Aorta (tissue), 5 donors: ENCODE data around the gene C16orf54. TPM values are rescaled to one million over a fixed set of nuclear protein-coding genes. Genes with fewer than 3 reads are reported as not detected.
"Not testable (repeated sequence)": the region's sequence is repeated elsewhere in the genome, so short reads cannot be mapped to it uniquely, and the experiment has no call there.

ENCODE experiments used
- ATAC-seq: fragments of 200-7000 bp; cut with Tn5 transposase; one replicate; pipeline ENCODE4 v1.9.1; 2022; ENCODE audit warnings: moderate library complexity; ENCODE audit not compliant: low FRiP score
- DNase-seq, 2 donors: peaks; one replicate each; pipeline ENCODE4 v3.0.0-alpha.2; 2020
- H3K27ac ChIP-seq, 2 donors: one replicate each; pipeline ENCODE4 v1.5.1; 2013; ENCODE audit warnings: low read length in 2 of 2, mild to moderate bottlenecking in 2 of 2, moderate library complexity in 2 of 2, control low read depth in 1 of 2, inconsistent platforms in 1 of 2, low read depth in 1 of 2
- H3K27me3 ChIP-seq, 2 donors: one replicate each; pipeline ENCODE4 v1.6.1; 2013; ENCODE audit warnings: control low read depth in 1 of 2, low read length in 1 of 2, mild to moderate bottlenecking in 1 of 2, moderate library complexity in 1 of 2; ENCODE audit not compliant: insufficient read depth in 2 of 2, control insufficient read depth in 1 of 2
- H3K36me3 ChIP-seq, 2 donors: one replicate each; pipeline ENCODE4 v1.6.1; 2013; ENCODE audit warnings: control low read depth in 1 of 2, low read length in 1 of 2, mild to moderate bottlenecking in 1 of 2; ENCODE audit not compliant: insufficient read depth in 2 of 2, control insufficient read depth in 1 of 2
- H3K4me1 ChIP-seq, 2 donors: one replicate each; pipeline ENCODE4 v1.6.1; 2013; ENCODE audit warnings: low read length in 2 of 2, control low read depth in 1 of 2, mild to moderate bottlenecking in 1 of 2, moderate library complexity in 1 of 2; ENCODE audit not compliant: insufficient read depth in 2 of 2, control insufficient read depth in 1 of 2
- H3K4me3 ChIP-seq, 2 donors: one replicate each; pipeline ENCODE4 v1.5.1; 2013; ENCODE audit warnings: low read length in 2 of 2, control low read depth in 1 of 2, mild to moderate bottlenecking in 1 of 2
- H3K9me3 ChIP-seq: one replicate; pipeline ENCODE4 v1.6.1; 2013; ENCODE audit warnings: mild to moderate bottlenecking, low read length; ENCODE audit not compliant: control insufficient read depth
- WGBS, 2 donors: extraction: QIAGEN DNeasy Blood & Tissue Kit; methylation state at CpG; one replicate each; pipeline ENCODE4 v1.1.7; 2013; 5-methylcytosine and 5-hydroxymethylcytosine counted together
- intact Hi-C, 2 donors: fragments of 100-400 bp; cut with DNase I; formaldehyde crosslinking; loops; one replicate each; pipeline versions ENCODE4 v1.14.2 to v1.15.0; 2022
- polyA plus RNA-seq, 2 donors: library from polyadenylated mRNA; stranded (reverse); fragments of 200-250 nt; gene quantifications; one replicate each; pipeline ENCODE4 v1.2.3, GENCODE V29; 2013
- total RNA-seq, 2 donors: library from RNA; stranded (reverse); fragmentation: NEBNext Ultra II Directional; extraction: Animal tissue kit (Norgen Biotek cat#: 25700); gene quantifications; one replicate each; pipeline ENCODE4 v1.2.1, GENCODE V29; 2021
- donor health status: healthy with polysubstance abuse.
- donor health status: Bipolar disorder and iron deficiency.
- donor health status: DM: no; HTN: no; CAD: no.
- donor health status: DM: no; HTN: no; CAD: no.
- donor health status: DM: yes; HTN: yes; CAD: no.

C16orf54 gene
- total and polyA plus RNA-seq, 4 donors, result 0.28 to 3.1 (median 1.9) TPM

DNA sequence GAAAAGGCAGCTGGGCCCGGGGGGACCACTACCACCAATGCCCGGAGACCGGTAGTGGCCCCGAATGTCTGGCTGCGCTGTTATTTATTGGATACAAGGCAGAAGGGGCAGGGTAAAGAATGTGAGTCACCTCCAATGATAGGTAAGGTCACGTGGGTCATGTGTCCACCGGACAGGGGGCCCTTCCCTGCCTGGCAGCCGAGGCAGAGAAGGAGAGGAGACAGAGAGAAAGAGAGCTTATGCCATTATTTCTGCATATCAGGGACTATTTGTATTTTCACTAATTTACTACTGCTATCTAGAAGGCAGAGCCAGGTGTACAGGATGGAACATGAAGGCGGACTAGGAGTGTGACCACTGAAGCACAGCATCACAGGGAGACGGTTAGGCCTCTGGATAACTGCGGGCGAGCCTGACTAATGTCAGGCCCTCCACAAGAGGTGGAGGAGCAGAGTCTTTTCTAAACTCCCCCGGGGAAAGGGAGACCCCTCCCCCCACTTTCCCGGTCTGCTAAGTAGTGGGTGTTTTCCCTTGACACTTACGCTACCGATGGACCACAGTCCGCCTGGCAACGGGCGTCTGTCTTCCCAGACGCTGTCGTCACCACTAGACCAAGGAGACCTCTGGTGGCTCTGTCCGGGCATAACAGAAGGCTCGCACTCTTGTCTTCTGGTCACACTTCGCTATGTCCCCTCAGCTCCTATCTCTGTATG is 24.5 kb downstream of the C16orf54 start:
- H3K4me1 ChIP-seq, ATAC-seq, H3K4me3 ChIP-seq, H3K36me3 ChIP-seq, intact Hi-C loops, H3K27ac ChIP-seq, H3K9me3 ChIP-seq, H3K27me3 ChIP-seq: not testable (repeated sequence)
- WGBS, 2 donors, result 38 to 41% methylated on average over 22 to 24 of the region's 24 CpGs
- DNase-seq, result peak; percentile 84 to 88

DNA sequence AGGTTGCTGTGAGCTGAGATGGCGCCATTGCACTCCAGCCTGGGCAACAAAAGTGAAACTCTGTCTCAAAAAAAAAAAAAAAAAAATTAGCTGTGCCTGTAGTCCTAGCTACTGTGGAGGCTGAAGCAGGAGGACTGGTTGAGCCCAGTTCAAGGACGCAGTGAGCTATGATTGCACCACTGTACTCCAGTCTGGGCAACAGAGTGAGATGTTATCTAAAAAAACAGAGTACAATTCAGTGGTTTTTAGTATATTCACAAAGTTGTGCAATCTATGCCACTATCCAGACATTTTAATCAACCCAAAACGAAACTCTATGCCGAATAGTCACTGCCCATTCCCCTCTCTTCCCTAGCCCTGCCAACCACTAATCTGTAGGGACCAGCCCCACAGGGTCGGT is 25.1 kb downstream of the C16orf54 start:
- Histone ChIP-seq H3K36me3 (no peaks in the 10 kb centered on the region), H3K27ac (no peak overlapping the region), H3K4me3 (no peak overlapping the region), H3K27me3 (no peaks in the 10 kb centered on the region), H3K4me1 (no peaks in the 10 kb centered on the region), H3K9me3 (no peaks in the 10 kb centered on the region)
- no peak for ATAC-seq
- peak in 1 of 2 donors; percentile 3 for DNase-seq
- intact Hi-C loops, result no loop called here
- 83 to 88% methylated on average over 5 of the region's 5 CpGs for WGBS, 2 donors

DNA sequence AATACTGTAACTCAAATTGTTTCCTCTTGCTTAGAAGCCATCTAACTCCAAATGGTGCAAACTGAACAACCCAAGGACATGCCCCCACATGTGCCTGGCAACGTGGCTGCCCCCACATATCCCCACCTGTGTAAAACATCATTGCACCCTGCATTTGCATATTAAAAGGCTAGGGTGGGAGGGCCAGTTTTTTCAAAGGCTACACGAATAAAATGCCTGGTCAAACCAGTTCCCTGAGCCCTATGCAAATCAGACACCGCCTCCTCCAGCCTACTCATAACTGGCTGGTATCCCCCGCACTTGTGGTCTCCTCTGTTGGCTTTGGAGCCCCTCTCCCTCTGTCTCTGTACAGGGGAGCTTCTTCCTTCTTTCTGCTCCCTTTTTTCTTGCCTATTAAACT is 26.7 kb downstream of the C16orf54 start:
- ATAC-seq (no peak), DNase-seq (peak; percentile 16 to 41)
- Histone ChIP-seq H3K27me3 (no peaks in the 10 kb centered on the region), H3K27ac (no peak overlapping the region), H3K4me1 (no peaks in the 10 kb centered on the region), H3K9me3 (no peaks in the 10 kb centered on the region), H3K4me3 (no peak overlapping the region), H3K36me3 (no peaks in the 10 kb centered on the region)
- intact Hi-C loops, result no loop called here
- WGBS, 2 donors, result 32 to 46% methylated on average over 4 of the region's 4 CpGs

DNA sequence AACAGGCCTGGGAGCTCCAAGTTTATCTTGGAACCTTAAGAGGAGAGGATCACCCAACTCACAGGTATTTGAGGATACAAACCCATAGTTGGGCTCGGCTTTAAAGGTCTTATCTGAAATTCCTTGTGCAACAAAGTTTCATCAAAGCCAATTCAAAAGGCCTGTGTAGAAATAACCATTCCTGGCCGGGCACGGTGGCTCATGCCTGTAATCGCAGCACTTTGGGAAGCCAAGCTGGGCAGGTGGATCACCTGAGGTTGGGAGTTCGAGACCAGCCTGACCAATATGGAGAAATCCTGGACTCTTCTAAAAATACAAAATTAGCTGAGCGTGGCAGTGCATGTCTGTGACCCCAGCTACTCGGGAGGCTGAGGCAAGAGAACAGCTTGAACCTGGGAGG is 28.7 kb downstream of the C16orf54 start:
- intact Hi-C loops, result no loop called here
- WGBS, 2 donors, result 87% methylated on average over 7 of the region's 7 CpGs
- peak; percentile 6 to 27 for DNase-seq
- Histone ChIP-seq H3K4me3 (no peak overlapping the region), H3K27ac (no peak overlapping the region), H3K36me3 (no peaks in the 10 kb centered on the region), H3K9me3 (no peaks in the 10 kb centered on the region), H3K27me3 (no peaks in the 10 kb centered on the region), H3K4me1 (no peaks in the 10 kb centered on the region)
- no peak for ATAC-seq

DNA sequence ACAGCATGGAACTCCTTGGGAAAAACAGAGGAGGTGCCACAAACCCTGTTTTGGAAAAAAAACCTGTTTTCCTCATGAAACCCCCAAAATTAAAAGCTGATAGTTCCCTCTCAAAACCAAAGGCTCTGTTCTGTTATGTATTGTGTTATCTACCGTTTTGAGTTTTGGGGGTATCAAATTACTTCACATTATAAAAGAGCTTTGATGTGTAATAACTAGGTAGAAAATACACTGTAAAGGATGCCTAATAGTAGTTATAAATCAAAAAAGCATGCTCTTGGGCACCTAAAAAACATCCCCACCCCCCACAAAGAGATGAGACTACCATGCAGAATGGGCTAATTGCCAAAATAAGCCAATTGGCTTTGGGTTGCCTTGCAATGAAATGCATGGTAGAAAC is 30.8 kb downstream of the C16orf54 start:
- Histone ChIP-seq H3K27ac (no peak overlapping the region), H3K4me3 (no peak overlapping the region), H3K27me3 (no peaks in the 10 kb centered on the region), H3K4me1 (no peaks in the 10 kb centered on the region), H3K9me3 (no peaks in the 10 kb centered on the region), H3K36me3 (no peaks in the 10 kb centered on the region)
- DNase-seq (no peak), ATAC-seq (no peak)
- intact Hi-C loops, result no loop called here
- WGBS, 2 donors, result 16 to 17% methylated on average over 1 of the region's 1 CpG

DNA sequence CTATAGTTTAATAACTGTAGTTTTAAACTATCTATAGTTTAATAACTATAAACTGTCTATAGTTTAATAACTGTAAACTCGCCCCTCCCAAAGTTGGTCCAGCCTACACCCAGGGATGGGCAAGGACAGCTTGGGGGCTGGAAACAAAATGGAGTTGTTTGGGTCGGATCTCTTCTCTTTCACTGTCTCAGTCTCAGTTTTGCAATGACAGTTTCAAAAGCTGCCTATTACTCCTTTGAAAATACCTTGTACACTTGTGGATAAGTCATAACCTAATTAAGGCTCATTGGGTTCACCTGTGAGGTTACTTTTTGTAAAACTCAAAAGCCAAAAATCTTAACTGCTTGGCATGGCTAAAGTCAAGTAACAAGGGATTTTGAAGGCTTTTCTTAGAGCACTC is 31.4 kb downstream of the C16orf54 start:
- no peak overlapping the region for H3K4me3 ChIP-seq
- no peaks in the 10 kb centered on the region for H3K27me3 ChIP-seq
- intact Hi-C loops, result no loop called here
- WGBS, 2 donors, result 89 to 92% methylated on average over 2 of the region's 2 CpGs
- no peak for ATAC-seq
- no peaks in the 10 kb centered on the region for H3K9me3 ChIP-seq
- H3K4me1 ChIP-seq, result no peaks in the 10 kb centered on the region
- DNase-seq, result peak in 1 of 2 donors; percentile 8
- H3K27ac ChIP-seq, result no peak overlapping the region
- no peaks in the 10 kb centered on the region for H3K36me3 ChIP-seq

DNA sequence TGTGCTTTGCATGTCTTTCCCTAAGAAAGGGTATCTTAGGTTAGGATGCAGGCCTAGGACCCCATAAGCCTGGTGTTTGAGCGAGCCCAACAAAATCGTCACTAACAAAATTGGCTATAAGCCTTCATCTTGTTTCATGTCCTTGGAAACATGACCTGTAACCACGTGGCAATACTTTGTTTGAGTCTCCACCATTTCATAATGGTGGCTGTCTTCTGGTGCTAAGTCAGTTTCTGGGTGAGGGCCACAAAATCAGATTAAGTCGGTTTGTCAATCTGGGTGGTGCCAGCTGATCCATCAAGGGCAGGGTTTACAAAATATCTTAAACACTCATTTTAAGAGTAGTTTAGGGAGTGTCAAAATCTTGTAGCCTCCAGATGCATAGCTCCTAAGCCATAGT is 33.0 kb downstream of the C16orf54 start:
- ATAC-seq, result no peak
- no peak for DNase-seq
- WGBS, 2 donors, result 65 to 79% methylated on average over 4 of the region's 4 CpGs
- Histone ChIP-seq H3K36me3 (no peaks in the 10 kb centered on the region), H3K27me3 (no peaks in the 10 kb centered on the region), H3K9me3 (no peaks in the 10 kb centered on the region), H3K4me1 (no peaks in the 10 kb centered on the region), H3K27ac (no peak overlapping the region), H3K4me3 (no peak overlapping the region)
- intact Hi-C loops, result no loop called here

DNA sequence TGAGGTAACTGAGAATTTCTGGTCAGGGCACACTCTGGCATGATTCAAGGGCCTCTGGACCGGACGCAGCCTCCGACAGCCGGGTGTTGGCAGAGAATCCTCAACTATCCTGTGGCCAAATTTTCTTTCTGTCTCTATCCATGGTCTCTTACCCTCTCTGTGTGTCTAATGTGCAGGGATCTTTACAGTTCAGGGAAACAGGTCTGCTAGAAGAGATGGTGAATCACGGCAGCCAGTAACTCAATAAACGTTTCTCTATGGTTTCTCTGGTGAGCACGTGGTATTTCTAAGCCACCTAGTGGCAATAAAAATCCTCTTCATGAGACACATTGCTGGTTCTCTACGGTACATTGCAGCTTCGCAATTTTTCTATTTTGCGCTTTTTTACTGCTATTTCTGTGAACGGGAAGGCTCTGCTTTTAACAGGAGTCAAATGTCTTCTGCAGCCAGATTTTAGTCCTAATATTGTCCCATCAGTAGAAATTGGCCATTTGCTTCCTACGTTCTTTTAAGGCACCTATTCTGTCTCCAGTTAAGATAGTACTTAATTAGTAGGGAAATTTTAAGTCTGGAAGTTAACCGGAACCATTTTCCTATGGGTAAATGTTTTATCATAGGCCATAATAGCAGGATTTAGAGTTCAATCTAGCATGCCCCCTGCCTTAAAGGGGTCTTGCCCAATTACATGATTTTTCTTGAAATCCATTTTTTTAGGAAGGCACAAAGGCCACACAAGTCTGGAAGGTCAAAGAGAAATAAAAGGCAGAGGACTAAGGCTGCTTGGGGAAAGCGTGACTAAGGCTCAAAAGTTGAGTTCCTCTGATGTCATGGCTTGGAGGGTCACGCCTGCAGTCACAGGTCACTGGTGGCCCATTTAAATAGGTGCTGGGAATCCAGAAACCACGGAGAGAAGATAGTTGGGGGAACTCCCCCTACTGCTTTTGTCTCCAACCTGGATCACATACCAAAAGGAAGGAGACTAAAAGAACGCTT is 35.3 kb downstream of the C16orf54 start:
- 38 to 39% methylated on average over 17 of the region's 17 CpGs for WGBS, 2 donors
- Histone ChIP-seq H3K4me3 (no peak overlapping the region), H3K9me3 (no peaks in the 10 kb centered on the region), H3K36me3 (no peaks in the 10 kb centered on the region), H3K4me1 (no peaks in the 10 kb centered on the region), H3K27me3 (no peaks in the 10 kb centered on the region), H3K27ac (peak overlapping the region in 1 of 2 donors; percentile 18)
- ATAC-seq, result peak; percentile 65
- peak in 1 of 2 donors; percentile 32 for DNase-seq
- intact Hi-C loops, result no loop called here
